A549 (cell line): ENCODE results near the gene THADA.

ENCODE experiments used
- CHD4 ChIP-seq: fragments of 200-600 bp; sonication (generic); IDR thresholded peaks from 2 replicates; pipeline ENCODE4 v1.6.1; 2016; ENCODE audit warnings: antibody characterized with exemption, mild to moderate bottlenecking, borderline replicate concordance
- EP300 ChIP-seq, 2 experiments: fragments of >200 bp; sonication (Bioruptor Twin); formaldehyde crosslinking; IDR thresholded peaks; 2 replicates in 1 of 2; 3 replicates in 1 of 2; pipeline ENCODE4 v1.6.1; 2016 to 2017
- GATA3 ChIP-seq: IDR thresholded peaks from 2 replicates; pipeline ENCODE4 v1.6.1; 2012; ENCODE audit warnings: borderline replicate concordance
- POLR2A ChIP-seq: IDR thresholded peaks from 2 replicates; pipeline ENCODE4 v1.6.1; 2012; ENCODE audit warnings: mild to moderate bottlenecking, low read length
- POLR2AphosphoS2 ChIP-seq: conservative IDR thresholded peaks from 2 replicates; pipeline ENCODE4 v1.6.1; 2012; ENCODE audit warnings: low read length, improper control_type of control experiment, inconsistent platforms
- RAD21 ChIP-seq, 2 experiments: fragments of >200 bp in 1 of 2; sonication (Bioruptor Twin) in 1 of 2; formaldehyde crosslinking in 1 of 2; IDR thresholded peaks in 1 of 2; conservative IDR thresholded peaks in 1 of 2; 2 replicates in 1 of 2; 3 replicates in 1 of 2; pipeline ENCODE4 v1.6.1; 2012 to 2018; ENCODE audit warnings: inconsistent platforms in 1 of 2
- REST ChIP-seq: fragments of 200-600 bp; sonication (generic); IDR thresholded peaks from 2 replicates; pipeline ENCODE4 v1.6.1; 2016; ENCODE audit warnings: antibody characterized with exemption, mild to moderate bottlenecking, moderate library complexity
- SMC3 ChIP-seq: fragments of >200 bp; sonication (Bioruptor Twin); formaldehyde crosslinking; IDR thresholded peaks from 3 replicates; pipeline ENCODE4 v1.6.1; 2018; ENCODE audit warnings: inconsistent platforms
- TFCP2L1 ChIP-seq: fragments of 250-450 bp; sonication (Bioruptor Pico); IDR thresholded peaks from 2 replicates; pipeline ENCODE4 v1.5.0; 2021; ENCODE audit warnings: mild to moderate bottlenecking
- TF ChIP-seq, protein P1 (sequence below): fragments of >200 bp; sonication (Bioruptor Twin); formaldehyde crosslinking; IDR thresholded peaks from 3 replicates; pipeline ENCODE4 v1.5.1; 2016

GRCh38 chr2:43230351-43230885 is 365.4 kb downstream of the THADA start:
- TF ChIP-seq, protein P1, sequence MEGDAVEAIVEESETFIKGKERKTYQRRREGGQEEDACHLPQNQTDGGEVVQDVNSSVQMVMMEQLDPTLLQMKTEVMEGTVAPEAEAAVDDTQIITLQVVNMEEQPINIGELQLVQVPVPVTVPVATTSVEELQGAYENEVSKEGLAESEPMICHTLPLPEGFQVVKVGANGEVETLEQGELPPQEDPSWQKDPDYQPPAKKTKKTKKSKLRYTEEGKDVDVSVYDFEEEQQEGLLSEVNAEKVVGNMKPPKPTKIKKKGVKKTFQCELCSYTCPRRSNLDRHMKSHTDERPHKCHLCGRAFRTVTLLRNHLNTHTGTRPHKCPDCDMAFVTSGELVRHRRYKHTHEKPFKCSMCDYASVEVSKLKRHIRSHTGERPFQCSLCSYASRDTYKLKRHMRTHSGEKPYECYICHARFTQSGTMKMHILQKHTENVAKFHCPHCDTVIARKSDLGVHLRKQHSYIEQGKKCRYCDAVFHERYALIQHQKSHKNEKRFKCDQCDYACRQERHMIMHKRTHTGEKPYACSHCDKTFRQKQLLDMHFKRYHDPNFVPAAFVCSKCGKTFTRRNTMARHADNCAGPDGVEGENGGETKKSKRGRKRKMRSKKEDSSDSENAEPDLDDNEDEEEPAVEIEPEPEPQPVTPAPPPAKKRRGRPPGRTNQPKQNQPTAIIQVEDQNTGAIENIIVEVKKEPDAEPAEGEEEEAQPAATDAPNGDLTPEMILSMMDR, result no peak; the same call in 2 of the 3 replicates
- TF ChIP-seq TFCP2L1 (CRISPR knock-in tag) (no peak), EP300 (IDR thresholded peaks at IDR 0.05) (no peak), CHD4 (no peak), SMC3 (no peak), POLR2A (no peak), POLR2AphosphoS2 (no peak), GATA3 (no peak), RAD21 (conservative IDR thresholded peaks at IDR 0.05 in 1 of 2, IDR thresholded peaks at IDR 0.05 in 1 of 2) (no peak), REST (no peak)
